A549 (cell line): ENCODE data around the gene KCNH2.

Experiments used
- CHD2 ChIP-seq: fragments of 150-350 bp; IDR thresholded peaks from 2 replicates; pipeline ENCODE4 v1.6.1; 2014; ENCODE audit warnings: low read length; ENCODE audit not compliant: partially characterized antibody
- CTCF ChIP-seq: fragments of >200 bp; sonication (Bioruptor Twin); formaldehyde crosslinking; IDR thresholded peaks from 3 replicates; pipeline ENCODE4 v1.5.1; 2016
- EP300 ChIP-seq, 2 experiments: fragments of >200 bp; sonication (Bioruptor Twin); formaldehyde crosslinking; IDR thresholded peaks; 2 replicates in 1 of 2; 3 replicates in 1 of 2; pipeline ENCODE4 v1.6.1; 2016 to 2017
- ESRRA ChIP-seq: fragments of 150-350 bp; IDR thresholded peaks from 2 replicates; pipeline ENCODE4 v1.6.1; 2014; ENCODE audit warnings: mild to moderate bottlenecking, low read length, borderline replicate concordance
- FOSB ChIP-seq: fragments of 250-450 bp; sonication (Bioruptor Pico); IDR thresholded peaks from 2 replicates; pipeline ENCODE4 v1.5.0; 2020; ENCODE audit warnings: mild to moderate bottlenecking, moderate library complexity
- MAFK ChIP-seq: fragments of 450-650 bp; IDR thresholded peaks from 2 replicates; pipeline ENCODE4 v1.6.1; 2014; ENCODE audit not compliant: partially characterized antibody
- MAX ChIP-seq: IDR thresholded peaks from 2 replicates; pipeline ENCODE4 v1.6.1; 2012
- MYC ChIP-seq: IDR thresholded peaks from 2 replicates; pipeline ENCODE4 v1.6.1; 2012; ENCODE audit warnings: mild to moderate bottlenecking, inconsistent platforms, low read length, improper control_type of control experiment, borderline replicate concordance
- NR3C1 ChIP-seq: fragments of >200 bp; sonication (Bioruptor Twin); formaldehyde crosslinking; IDR thresholded peaks from 3 replicates; pipeline ENCODE4 v1.6.1; 2017
- PBX3 ChIP-seq: IDR thresholded peaks from 2 replicates; pipeline ENCODE4 v1.6.1; 2012
- POLR2A ChIP-seq: IDR thresholded peaks from 2 replicates; pipeline ENCODE4 v1.6.1; 2012; ENCODE audit warnings: mild to moderate bottlenecking, low read length
- RAD21 ChIP-seq, 2 experiments: fragments of >200 bp in 1 of 2; sonication (Bioruptor Twin) in 1 of 2; formaldehyde crosslinking in 1 of 2; IDR thresholded peaks in 1 of 2; conservative IDR thresholded peaks in 1 of 2; 2 replicates in 1 of 2; 3 replicates in 1 of 2; pipeline ENCODE4 v1.6.1; 2012 to 2018; ENCODE audit warnings: inconsistent platforms in 1 of 2
- REST ChIP-seq: fragments of 200-600 bp; sonication (generic); IDR thresholded peaks from 2 replicates; pipeline ENCODE4 v1.6.1; 2016; ENCODE audit warnings: antibody characterized with exemption, mild to moderate bottlenecking, moderate library complexity
- RNF2 ChIP-seq: fragments of 200-600 bp; sonication (generic); IDR thresholded peaks from 2 replicates; pipeline ENCODE4 v1.6.1; 2016; ENCODE audit warnings: low read depth, mild to moderate bottlenecking, antibody characterized with exemption, moderate library complexity, borderline replicate concordance

- TF ChIP-seq CTCF: no peak
- no peak for TF ChIP-seq REST
- TF ChIP-seq MAX: no peak
- no peak for TF ChIP-seq ESRRA
- TF ChIP-seq MAFK: no peak
- no peak for TF ChIP-seq EP300 (IDR thresholded peaks at IDR 0.05)
- TF ChIP-seq RNF2: no peak
- TF ChIP-seq CHD2: no peak
- no peak for TF ChIP-seq FOSB (CRISPR knock-in tag)
- TF ChIP-seq NR3C1: no peak
- TF ChIP-seq PBX3: no peak
- no peak for TF ChIP-seq MYC
- TF ChIP-seq POLR2A: no peak
- no peak for TF ChIP-seq RAD21 (conservative IDR thresholded peaks at IDR 0.05 in 1 of 2, IDR thresholded peaks at IDR 0.05 in 1 of 2)
Observed at GRCh38 chr7:150914966-150915365, 63.2 kb downstream of the KCNH2 start.
